Measurements from ENCODE around the gene NUDT2.
A peak's percentile ranks its signal among the peaks of the same experiment; 100 is the strongest.
"Not testable (repeated sequence)": the region's sequence is repeated elsewhere in the genome, so short reads cannot be mapped to it uniquely, and the experiment has no call there.

NUDT2 gene

DNA sequence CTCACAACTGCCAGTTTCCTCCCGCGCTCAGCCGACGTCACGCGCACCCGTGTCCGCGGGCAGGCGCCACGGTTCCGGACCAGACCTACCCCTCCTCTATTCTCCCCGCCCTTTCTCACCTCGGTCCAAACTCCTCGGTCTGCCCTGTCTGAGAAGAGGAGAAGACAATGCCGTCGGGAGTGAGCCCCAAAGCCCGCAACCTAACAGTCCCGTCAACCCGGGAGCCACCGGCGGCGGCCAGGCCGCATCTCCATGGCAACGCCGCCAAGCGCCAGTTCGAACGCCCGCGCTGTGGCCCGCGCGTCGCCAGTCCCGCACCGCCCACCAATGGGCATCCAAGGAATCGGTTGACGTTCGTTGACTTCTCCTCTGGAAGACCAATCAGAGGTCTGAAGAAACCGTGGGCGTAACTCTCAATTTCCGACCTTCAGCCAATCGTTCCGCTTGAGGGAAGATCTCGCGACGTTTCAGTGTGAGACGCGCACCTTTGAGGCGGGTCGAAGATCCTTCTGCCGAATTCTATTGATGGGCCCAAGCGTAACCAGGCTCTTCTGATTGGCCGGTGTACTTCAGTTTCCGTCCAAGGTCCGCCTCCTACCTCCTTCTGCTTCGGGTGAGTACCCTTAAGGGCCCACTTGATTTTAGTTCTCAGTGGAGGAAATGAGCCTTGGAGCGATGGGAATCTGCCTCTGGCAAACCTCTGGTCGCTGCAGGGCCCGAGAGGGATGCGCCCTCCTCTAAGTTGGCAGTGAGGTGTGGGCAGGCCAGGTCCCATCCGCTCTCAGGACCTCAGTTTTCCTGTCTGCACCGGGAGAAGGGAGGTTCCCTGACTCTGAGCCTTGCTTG lies at the start of gene NUDT2, which contains the start of gene KIF24:
Gene NUDT2 (plus strand): TSS at position 583 of the 846 bp plus-strand sequence. CDS start 9,471 bp downstream, outside the sequence.
Gene KIF24 (minus strand): TSS at position 282 of the 846 bp plus-strand sequence. CDS start 17,922 bp downstream, outside the sequence.
- DNase-seq (ENCODE audit: low read depth in 3 of 3), result peak; percentile 91 to 94 (median 91)

DNA sequence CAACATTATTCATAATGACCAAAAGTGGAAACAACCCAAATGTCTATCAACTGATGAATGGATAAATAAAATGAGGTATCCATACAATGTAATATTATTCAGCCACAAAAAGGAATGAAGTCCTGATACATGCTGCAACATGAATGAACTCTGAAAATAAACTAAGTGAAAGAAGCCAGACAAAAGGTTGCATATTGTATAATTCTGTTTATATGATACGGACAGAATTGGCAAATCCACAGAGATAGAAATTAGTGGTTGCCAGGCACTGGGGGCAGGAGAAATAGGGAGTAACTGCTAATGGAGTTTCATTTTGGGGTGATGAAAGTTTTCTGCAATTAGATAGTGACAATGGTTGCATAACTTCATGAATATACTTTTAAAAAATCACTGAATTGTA lies 47.3 kb upstream of the NUDT2 start:
- DNase-seq (ENCODE audit: low read depth in 3 of 3), result no peak

- no peak for DNase-seq (ENCODE audit: low read depth in 3 of 3)
Measured at GRCh38 chr9:34289159-34289558, 40.2 kb upstream of the NUDT2 start.

DNA sequence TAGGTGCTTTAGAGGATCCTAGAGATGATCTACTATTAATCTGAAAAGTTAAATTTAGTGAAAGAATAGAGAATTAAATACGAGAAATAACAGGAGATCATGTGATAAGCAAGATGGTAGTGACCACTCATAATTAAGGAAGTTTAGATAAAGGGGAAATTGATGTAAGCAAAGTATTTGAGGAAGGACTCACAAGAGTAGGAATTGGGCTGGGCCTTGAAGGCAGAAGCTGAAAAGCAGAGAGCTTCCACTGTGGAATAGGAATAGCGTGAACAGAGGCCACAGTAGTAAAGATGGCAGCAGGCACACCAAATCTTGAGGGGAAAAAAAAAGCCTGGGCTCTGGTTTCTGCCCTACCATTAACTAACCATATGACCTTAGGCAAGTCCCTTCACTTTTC lies 38.3 kb upstream of the NUDT2 start:
- DNase-seq (ENCODE audit: low read depth in 3 of 3), result no peak

- DNase-seq (ENCODE audit: low read depth in 3 of 3), result no peak
Measured at GRCh38 chr9:34291423-34291822, 37.9 kb upstream of the NUDT2 start.

GRCh38 chr9:34292552-34292951 lies 36.8 kb upstream of the NUDT2 start:
- no peak for DNase-seq (ENCODE audit: low read depth in 3 of 3)

DNA sequence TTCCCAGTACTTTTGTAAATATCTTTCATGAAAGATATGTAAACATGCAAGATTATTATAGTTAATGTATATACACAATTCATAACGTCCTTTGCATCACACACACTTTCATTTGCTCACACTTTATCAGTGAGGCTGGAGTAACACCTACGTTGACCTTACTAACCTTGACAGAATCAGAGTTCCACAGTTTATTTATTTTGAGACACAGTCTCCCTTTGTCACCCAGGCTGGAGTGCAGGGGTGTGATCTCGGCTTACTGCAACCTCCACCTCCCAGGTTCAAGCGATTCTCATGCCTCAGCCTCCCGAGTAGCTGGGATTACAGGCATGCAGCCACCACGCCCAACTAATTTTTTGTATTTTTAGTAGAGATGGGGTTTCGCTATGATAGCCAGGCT lies 28.3 kb upstream of the NUDT2 start:
- DNase-seq (ENCODE audit: low read depth in 3 of 3), result not testable (repeated sequence)

DNA sequence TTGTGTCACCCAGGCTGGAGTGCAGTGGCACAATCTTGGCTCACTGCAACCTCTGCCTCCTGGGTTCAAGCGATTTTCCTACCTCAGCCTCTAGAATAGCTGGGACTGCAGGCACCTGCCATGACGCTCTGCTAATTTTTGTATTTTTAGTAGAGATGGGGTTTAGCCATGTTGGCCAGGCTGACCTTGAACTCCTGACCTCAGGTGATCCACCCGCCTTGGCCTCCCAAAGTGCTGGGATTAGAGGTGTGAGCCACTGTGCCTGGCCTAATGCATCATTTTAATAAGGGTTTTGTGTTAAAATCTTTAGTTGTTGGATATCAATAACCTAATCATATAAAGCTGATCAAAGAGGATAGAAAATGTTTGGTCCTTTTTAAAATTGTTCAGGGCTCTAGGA lies 21.1 kb upstream of the NUDT2 start:
- not testable (repeated sequence) for DNase-seq (ENCODE audit: low read depth in 3 of 3)

DNA sequence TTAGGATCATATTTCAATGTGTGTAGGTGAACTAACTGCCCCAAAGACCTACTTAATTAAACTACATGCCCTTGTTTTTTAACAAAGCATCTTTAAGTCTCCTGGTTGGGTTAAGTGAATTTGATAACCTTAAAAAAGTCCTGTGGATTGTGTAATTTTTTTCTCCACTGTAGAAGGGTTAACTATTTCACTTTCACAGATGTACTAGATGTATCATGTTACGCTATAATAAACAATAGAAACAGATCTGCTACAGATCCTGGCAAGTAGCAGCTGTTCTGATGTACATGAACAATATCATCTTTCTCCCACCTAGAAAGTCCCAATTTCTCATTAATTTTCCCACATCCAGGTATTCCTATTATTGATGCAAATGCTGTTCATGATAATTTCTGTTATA lies 19.2 kb upstream of the NUDT2 start:
- DNase-seq (ENCODE audit: low read depth in 3 of 3), result no peak

DNA sequence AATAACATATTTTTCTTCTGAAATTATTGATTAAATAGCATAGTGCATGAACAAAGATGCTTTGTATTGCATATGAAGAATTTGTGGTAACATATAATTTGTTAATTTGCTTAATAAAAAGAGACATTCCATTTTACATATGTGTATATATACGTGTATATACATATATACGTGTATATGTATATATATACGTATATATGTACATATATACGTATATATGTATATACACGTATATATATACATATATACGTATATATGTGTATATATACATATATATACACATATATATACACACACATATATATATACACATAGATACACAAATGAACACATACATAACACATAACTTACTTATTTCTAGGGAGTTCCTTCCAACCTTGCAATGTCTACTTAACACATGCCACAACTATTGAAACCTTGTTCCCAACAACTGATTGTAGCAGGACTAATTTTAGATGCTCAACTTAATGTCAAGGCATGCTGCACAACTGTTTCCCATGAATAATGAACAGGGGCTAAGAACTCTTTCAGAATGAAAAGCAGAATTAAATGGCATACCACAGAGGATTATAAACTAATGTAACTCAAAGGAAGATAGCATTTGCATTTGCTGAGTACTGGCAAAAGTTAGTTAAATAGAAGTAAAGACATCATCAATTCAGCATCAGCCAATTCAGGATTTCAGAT lies 17.7 kb upstream of the NUDT2 start:
- no peak for DNase-seq (ENCODE audit: low read depth in 3 of 3)

DNA sequence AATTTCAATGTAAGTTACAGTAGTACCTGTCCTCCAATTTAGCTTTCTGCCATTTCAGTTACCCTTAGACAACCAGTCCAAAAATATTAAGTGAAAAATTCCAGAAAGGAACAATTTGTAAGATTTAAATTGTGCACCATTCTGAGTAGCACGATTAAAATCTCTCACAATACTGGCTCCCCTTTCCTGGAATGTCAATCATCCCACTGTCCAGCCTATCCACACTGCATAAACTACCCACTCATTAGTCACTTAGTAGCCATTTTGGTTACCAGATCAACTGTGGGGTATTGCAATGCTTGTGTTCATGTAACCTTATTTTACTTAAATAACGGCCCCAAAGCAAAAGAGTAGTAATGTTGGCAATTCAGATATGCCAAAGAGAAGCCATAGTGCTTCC lies 11.9 kb upstream of the NUDT2 start:
- no peak for DNase-seq (ENCODE audit: low read depth in 3 of 3)

GRCh38 chr9:34318163-34318790 lies 11.1 kb upstream of the NUDT2 start:
- DNase-seq (ENCODE audit: low read depth in 3 of 3), result no peak

- no peak for DNase-seq (ENCODE audit: low read depth in 3 of 3)
Measured at GRCh38 chr9:34321451-34321850, 7.9 kb upstream of the NUDT2 start.

GRCh38 chr9:34322899-34323591 lies 6.3 kb upstream of the NUDT2 start:
- no peak for DNase-seq (ENCODE audit: low read depth in 3 of 3)

DNA sequence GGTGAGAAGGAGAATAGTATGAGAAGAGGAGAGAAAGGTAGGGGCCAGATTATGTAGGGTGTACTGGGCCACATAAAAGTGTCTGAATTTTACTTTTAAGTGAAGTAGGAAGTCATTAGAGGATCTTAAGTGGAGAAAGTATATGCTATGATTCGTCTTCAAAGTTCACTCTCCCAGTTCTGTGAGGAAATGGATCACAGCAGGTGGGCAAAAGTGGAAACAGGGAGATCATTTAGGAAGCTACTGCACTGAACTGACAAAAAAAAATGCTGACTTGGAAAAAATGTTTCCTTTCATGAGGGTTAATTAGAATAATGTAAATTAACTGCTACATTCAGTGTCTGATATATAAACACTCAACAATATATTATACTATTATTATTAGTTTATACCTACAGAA lies 2.7 kb upstream of the NUDT2 start:
- no peak for DNase-seq (ENCODE audit: low read depth in 3 of 3)

DNA sequence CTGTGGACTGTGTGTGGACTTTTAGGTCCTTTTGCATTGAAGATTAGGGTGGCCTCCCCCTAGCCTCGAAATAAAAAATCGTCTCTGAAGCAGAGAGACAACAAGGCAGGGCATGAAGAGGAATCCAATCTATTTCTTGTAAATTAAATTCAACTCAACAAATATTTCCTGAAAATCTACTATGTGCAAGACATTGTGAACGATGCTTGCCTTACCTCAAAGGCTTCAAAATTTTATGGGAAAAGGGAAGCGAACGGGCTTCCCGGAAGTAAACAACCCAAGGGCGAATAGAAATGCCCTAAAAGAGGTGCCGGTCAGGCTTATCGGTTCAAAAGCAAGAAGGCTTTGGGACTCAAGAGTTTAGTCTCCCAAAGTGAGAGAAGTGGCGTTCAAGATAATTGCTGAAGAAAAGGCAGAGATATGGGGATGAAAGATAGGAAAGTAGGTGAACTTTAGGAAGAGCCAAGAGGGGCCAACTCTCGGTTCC lies 826 bp upstream of the NUDT2 start:
- no peak for DNase-seq (ENCODE audit: low read depth in 3 of 3)

DNA sequence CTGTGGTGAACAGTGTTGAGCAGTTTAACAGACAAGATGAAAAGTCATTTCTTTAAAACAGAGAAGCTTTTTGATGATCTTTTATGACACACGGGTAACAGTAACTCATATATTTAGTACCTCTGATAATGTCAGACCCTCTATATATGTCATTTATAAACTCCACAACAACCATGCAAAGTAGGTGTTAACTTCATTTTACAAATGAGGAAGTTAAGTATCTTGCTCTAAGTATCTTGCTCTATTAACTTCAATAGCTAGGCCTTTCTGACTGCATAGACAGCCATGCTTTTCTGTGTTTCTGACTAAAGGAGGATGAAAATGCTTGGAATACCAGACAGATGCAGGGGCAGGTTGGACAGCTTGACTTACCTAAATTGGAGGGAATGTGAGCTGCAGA lies 1.8 kb downstream of the NUDT2 start:
- no peak for DNase-seq (ENCODE audit: low read depth in 3 of 3)

GRCh38 chr9:34332076-34332964 lies 3.0 kb downstream of the NUDT2 start:
- DNase-seq (ENCODE audit: low read depth in 3 of 3), result no peak

- no peak for DNase-seq (ENCODE audit: low read depth in 3 of 3)
Measured at GRCh38 chr9:34333836-34334235, 4.5 kb downstream of the NUDT2 start.

DNA sequence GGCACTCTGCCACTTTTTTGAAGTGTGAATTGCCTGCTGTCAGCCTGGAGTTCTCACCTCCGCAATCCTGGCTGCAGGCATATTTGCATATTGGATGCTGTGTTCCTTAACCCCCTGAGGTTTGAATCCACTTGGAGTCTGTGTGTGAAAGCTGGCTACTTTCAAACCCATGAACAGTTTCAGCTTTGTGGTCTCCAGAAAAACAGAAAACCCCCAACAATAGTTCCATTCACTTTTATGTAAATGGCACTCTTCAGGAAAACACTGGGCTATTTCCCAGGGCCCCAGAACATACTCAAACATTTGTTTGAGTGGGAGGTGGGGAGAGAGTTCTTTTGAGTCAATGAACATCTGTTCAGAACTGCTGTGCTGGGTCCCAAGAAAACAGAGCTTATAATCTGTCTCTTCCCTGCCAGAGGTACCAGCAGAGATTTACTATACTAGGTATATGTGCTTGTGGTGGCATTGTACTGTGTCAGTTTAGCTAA lies 5.0 kb downstream of the NUDT2 start:
- DNase-seq (ENCODE audit: low read depth in 3 of 3), result no peak

DNA sequence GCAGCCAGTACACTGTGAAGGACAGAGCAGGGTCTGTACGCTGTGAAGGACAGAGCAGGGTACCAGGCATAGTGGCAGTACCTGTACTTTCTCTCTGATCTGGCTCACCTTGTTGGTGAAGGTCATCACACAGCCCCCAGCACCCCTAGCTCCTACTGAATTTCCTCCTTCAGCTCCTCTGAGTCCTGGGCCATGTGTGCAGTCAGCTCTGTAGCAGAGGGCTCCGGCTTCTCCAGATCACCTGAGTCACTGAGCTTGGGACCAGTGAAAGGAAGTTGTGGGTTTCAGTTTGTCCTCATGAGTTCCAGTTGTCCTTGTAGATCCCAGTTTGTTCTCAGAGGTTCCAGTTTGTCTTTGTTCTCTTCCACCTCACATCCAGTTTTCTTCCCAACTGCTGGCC lies 5.5 kb downstream of the NUDT2 start:
- DNase-seq (ENCODE audit: low read depth in 3 of 3), result no peak

Data from stimulated activated CD4-positive, alpha-beta T cell treated with anti-CD3 and anti-CD28 coated beads, TNF-alpha, amount 100 ng/mL, for 48 hours (primary cell).